C4-2B (cell line): ENCODE data around the gene HSH2D.

ENCODE experiments used
- ZFX ChIP-seq: fragments of 450-650 bp; IDR thresholded peaks from 2 replicates; pipeline ENCODE4 v1.6.1; 2017
- TF ChIP-seq, protein P1 (sequence below): fragments of 450-650 bp; conservative IDR thresholded peaks from 2 replicates; pipeline ENCODE4 v1.5.1; 2017; ENCODE audit warnings: mild to moderate bottlenecking

DNA sequence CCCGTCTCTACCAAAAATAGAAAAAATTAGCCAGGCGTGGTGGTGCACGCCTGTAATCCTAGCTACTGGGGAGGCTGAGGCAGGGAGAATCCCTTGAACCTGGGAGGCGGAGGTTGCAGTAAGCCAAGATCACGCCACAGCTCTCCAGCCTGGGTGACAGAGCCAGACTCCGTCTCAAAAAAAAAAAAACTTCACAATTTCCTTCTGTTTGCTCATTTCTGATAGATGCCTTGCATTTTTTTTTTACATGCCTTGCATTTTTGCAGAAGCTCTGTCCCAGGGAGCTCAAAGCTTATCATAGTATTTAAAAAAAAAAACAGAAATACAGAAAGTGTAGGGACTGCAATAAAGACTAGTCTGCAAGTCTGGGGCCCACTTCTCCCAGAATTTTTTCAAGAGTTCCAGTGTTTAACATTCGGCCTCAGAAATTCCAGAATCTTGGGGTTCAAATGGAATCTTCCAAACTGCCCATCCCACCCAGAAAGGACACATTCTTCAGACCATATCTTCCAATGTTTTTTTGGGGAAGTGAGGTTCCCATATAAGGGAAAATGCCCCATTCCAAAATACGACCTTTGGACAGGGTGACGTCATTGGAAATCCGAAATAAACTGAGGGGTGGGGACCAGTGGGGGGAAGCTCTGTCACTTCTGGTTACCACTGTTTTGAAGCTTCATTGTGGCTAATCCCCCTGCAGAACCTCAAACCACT lies 49.0 kb upstream of the HSH2D start:
- TF ChIP-seq, protein P1, sequence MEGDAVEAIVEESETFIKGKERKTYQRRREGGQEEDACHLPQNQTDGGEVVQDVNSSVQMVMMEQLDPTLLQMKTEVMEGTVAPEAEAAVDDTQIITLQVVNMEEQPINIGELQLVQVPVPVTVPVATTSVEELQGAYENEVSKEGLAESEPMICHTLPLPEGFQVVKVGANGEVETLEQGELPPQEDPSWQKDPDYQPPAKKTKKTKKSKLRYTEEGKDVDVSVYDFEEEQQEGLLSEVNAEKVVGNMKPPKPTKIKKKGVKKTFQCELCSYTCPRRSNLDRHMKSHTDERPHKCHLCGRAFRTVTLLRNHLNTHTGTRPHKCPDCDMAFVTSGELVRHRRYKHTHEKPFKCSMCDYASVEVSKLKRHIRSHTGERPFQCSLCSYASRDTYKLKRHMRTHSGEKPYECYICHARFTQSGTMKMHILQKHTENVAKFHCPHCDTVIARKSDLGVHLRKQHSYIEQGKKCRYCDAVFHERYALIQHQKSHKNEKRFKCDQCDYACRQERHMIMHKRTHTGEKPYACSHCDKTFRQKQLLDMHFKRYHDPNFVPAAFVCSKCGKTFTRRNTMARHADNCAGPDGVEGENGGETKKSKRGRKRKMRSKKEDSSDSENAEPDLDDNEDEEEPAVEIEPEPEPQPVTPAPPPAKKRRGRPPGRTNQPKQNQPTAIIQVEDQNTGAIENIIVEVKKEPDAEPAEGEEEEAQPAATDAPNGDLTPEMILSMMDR: no peak
- no peak for TF ChIP-seq ZFX
